DOHH2 (cell line): Measurements from ENCODE around the gene MKRN2.
"Not testable (repeated sequence)": the region's sequence is repeated elsewhere in the genome, so short reads cannot be mapped to it uniquely, and the experiment has no call there.

Experiments
- H3F3A ChIP-seq: fragments of 200-600 bp; sonication (generic), shearing (Covaris generic); 2 replicates; pipeline ENCODE4 v1.6.0; 2016; ENCODE audit warnings: antibody characterized with exemption, mild to moderate bottlenecking; ENCODE audit not compliant: control insufficient read depth, insufficient read depth
- H3K27ac ChIP-seq: fragments of 200-600 bp; sonication (generic); 2 replicates; pipeline ENCODE4 v1.5.1; 2014; ENCODE audit warnings: low read depth, mild to moderate bottlenecking, low read length, moderate library complexity
- H3K27me3 ChIP-seq: fragments of 200-600 bp; sonication (generic); 2 replicates; pipeline ENCODE4 v1.6.1; 2014; ENCODE audit warnings: mild to moderate bottlenecking, low read length, mixed read lengths; ENCODE audit not compliant: control insufficient read depth
- H3K36me3 ChIP-seq: fragments of 200-600 bp; sonication (generic); 2 replicates; pipeline ENCODE4 v1.6.1; 2014; ENCODE audit warnings: mild to moderate bottlenecking, low read length, moderate library complexity, mixed read lengths; ENCODE audit not compliant: control insufficient read depth
- H3K4me1 ChIP-seq: fragments of 200-600 bp; sonication (generic); 2 replicates; pipeline ENCODE4 v1.6.1; 2014; ENCODE audit warnings: mild to moderate bottlenecking, low read length, mixed read lengths; ENCODE audit not compliant: control insufficient read depth
- H3K4me2 ChIP-seq: fragments of 200-600 bp; sonication (generic); 2 replicates; pipeline ENCODE4 v1.6.0; 2014; ENCODE audit warnings: mild to moderate bottlenecking, low read length, moderate library complexity
- H3K4me3 ChIP-seq: fragments of 200-600 bp; sonication (generic); 2 replicates; pipeline ENCODE4 v1.5.1; 2014; ENCODE audit warnings: mild to moderate bottlenecking, low read length, mixed read lengths
- H3K79me2 ChIP-seq: fragments of 200-600 bp; sonication (generic); 2 replicates; pipeline ENCODE4 v1.6.1; 2014; ENCODE audit warnings: mild to moderate bottlenecking, low read length, mixed read lengths; ENCODE audit not compliant: control insufficient read depth
- H3K9me2 ChIP-seq: fragments of 200-600 bp; sonication (generic); replicated peaks from 2 replicates; pipeline ENCODE4 v1.6.1; 2014; ENCODE audit warnings: mild to moderate bottlenecking, low read length, mixed read lengths; ENCODE audit not compliant: control insufficient read depth
- H3K9me3 ChIP-seq: fragments of 200-600 bp; sonication (generic); 2 replicates; pipeline ENCODE4 v1.6.1; 2014; ENCODE audit warnings: antibody characterized with exemption, low read length, mixed read lengths; ENCODE audit not compliant: control insufficient read depth, insufficient read depth
- H4K20me1 ChIP-seq: fragments of 200-600 bp; sonication (generic); 2 replicates; pipeline ENCODE4 v1.6.0; 2014; ENCODE audit warnings: low read depth, mild to moderate bottlenecking, antibody characterized with exemption, low read length, moderate library complexity; ENCODE audit not compliant: control insufficient read depth, insufficient read depth
- CTCF ChIP-seq: fragments of 200-600 bp; sonication (generic); IDR thresholded peaks from one replicate; pipeline ENCODE4 v1.5.1; 2014; ENCODE audit warnings: antibody characterized with exemption, mild to moderate bottlenecking, low read depth, low read length; ENCODE audit not compliant: poor library complexity, severe bottlenecking
- EZH2phosphoT487 ChIP-seq: fragments of 200-600 bp; sonication (generic); IDR thresholded peaks from 2 replicates; pipeline ENCODE4 v1.6.1; 2017; ENCODE audit warnings: borderline replicate concordance, mild to moderate bottlenecking, antibody characterized with exemption, low read length, moderate library complexity, mixed read lengths

Gene MKRN2

DNA sequence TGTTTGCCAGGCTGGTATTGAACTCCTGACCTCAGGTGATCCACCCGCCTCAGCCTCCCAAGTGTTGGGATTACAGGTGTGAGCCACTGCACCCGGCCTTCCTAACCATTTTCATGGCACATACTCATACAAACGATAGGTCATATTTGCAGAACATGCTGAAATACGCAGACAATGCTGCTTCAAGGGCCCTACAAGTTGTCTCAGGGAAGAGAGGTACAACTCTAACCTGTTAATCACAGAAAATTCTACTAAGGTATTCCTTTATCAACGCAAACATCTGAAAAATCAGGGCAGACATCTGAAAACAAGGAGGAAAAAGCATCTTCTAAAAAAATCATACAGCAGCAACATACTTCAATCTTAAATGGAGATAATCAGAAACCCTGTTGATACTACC lies 67.2 kb downstream of the MKRN2 start:
- Histone ChIP-seq H3K36me3 (no peaks in the 10 kb centered on the region), H4K20me1 (peaks cover 13% of the 10 kb centered on the region; the same call in 1 of the 2 replicates), H3K9me3 (no peaks in the 10 kb centered on the region), H3K27ac (no peak overlapping the region), H3K4me2 (no peak overlapping the region), H3K27me3 (no peaks in the 10 kb centered on the region), H3K4me1 (peaks cover 25% of the 10 kb centered on the region), H3K9me2 (no peaks in the 10 kb centered on the region), H3K79me2 (peaks cover 98% of the 10 kb centered on the region), H3F3A (0 out of 2 replicates have a peak, but pooled peaks cover under 1% of the 10 kb centered on the region), H3K4me3 (no peak overlapping the region)
- no peak for TF ChIP-seq EZH2phosphoT487
- no peak for TF ChIP-seq CTCF

- not testable (repeated sequence) for H3K4me2 ChIP-seq, H3K9me3 ChIP-seq, H3F3A ChIP-seq, H3K4me3 ChIP-seq, H3K36me3 ChIP-seq, H3K9me2 ChIP-seq, H3K27ac ChIP-seq, H3K27me3 ChIP-seq
- peaks cover 20% of the 10 kb centered on the region; the same call in 1 of the 2 replicates for H4K20me1 ChIP-seq
- peaks cover 99% of the 10 kb centered on the region for H3K79me2 ChIP-seq
- H3K4me1 ChIP-seq = peaks cover 34% of the 10 kb centered on the region
Observed at GRCh38 chr3:12624964-12625363, 68.1 kb downstream of the MKRN2 start.

DNA sequence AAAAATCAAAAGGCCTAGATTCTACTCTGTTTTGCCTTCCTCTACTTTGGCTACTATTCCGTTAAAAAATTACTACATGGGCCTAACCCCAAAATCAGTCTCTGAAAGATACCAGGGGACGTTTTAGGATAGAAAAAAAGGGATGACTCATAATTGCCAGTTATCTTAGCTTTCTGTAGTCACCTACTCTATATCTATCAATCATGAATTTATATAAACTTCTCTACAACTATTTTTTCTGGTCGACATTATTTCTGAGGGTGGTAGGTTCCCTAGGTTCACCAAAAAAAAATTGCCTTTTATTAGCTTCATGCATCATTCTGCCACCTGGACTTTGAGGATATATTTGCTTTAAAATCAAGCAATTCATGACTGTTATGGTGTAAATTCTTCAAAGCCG lies 70.5 kb downstream of the MKRN2 start:
- H4K20me1 ChIP-seq = peaks cover 26% of the 10 kb centered on the region

GRCh38 chr3:12628813-12629212 lies 71.9 kb downstream of the MKRN2 start:
- no peak overlapping the region for H3K27ac ChIP-seq
- 0 out of 2 replicates have a peak, but pooled peaks cover 3% of the 10 kb centered on the region for H3F3A ChIP-seq
- no peaks in the 10 kb centered on the region for H3K36me3 ChIP-seq
- no peak overlapping the region for H3K4me2 ChIP-seq
- no peaks in the 10 kb centered on the region for H3K9me3 ChIP-seq
- no peaks in the 10 kb centered on the region for H3K9me2 ChIP-seq
- no peak overlapping the region for H3K4me3 ChIP-seq
- peaks cover 26% of the 10 kb centered on the region for H4K20me1 ChIP-seq
- peaks cover 44% of the 10 kb centered on the region for H3K4me1 ChIP-seq
- peaks cover 100% of the 10 kb centered on the region for H3K79me2 ChIP-seq
- H3K27me3 ChIP-seq = no peaks in the 10 kb centered on the region
- TF ChIP-seq EZH2phosphoT487 (no peak), CTCF (no peak)

More for the DNA sequence above, 70.5 kb downstream of the MKRN2 start:
- no peaks in the 10 kb centered on the region for H3K27me3 ChIP-seq
- 0 out of 2 replicates have a peak, but pooled peaks cover 3% of the 10 kb centered on the region for H3F3A ChIP-seq
- no peak overlapping the region for H3K27ac ChIP-seq
- no peaks in the 10 kb centered on the region for H3K36me3 ChIP-seq
- no peaks in the 10 kb centered on the region for H3K9me2 ChIP-seq
- H3K4me2 ChIP-seq = no peak overlapping the region
- no peak overlapping the region for H3K4me3 ChIP-seq
- H3K9me3 ChIP-seq = no peaks in the 10 kb centered on the region
- TF ChIP-seq EZH2phosphoT487 (no peak), CTCF (no peak)
- peaks cover 99% of the 10 kb centered on the region for H3K79me2 ChIP-seq
- peaks cover 44% of the 10 kb centered on the region for H3K4me1 ChIP-seq
